Activated CD4-positive, alpha-beta memory T cell treated with anti-CD3 and anti-CD28 coated beads for 36 hours (primary cell): Measurements from ENCODE around the gene TUBB3. TPM values are rescaled to one million over a fixed set of nuclear protein-coding genes. Genes with fewer than 3 reads are reported as not detected.
"Not testable (repeated sequence)": the region's sequence is repeated elsewhere in the genome, so short reads cannot be mapped to it uniquely, and the experiment has no call there.

Experiments used
- CTCF ChIA-PET: fragments of 350-600 bp; sonication (Branson Sonifier 250); formaldehyde crosslinking; loops from one replicate; lab custom pipeline; 2021; ENCODE audit warnings: antibody characterized with exemption, inconsistent platforms; lab: Charles Lee
- POLR2A ChIA-PET: fragments of 350-600 bp; sonication (Branson Sonifier 250); formaldehyde crosslinking; loops from one replicate; lab custom pipeline; 2021; ENCODE audit warnings: antibody characterized with exemption; lab: Charles Lee
- DNase-seq: peaks from one replicate; pipeline ENCODE4 v3.0.0-alpha.2; 2020
- H3K27ac Mint-ChIP-seq: one replicate; pipeline ENCODE4 v1.8.0; 2021; ENCODE audit warnings: mixed read lengths
- H3K27me3 Mint-ChIP-seq: one replicate; pipeline ENCODE4 v1.8.0; 2021; ENCODE audit warnings: mixed read lengths
- H3K36me3 Mint-ChIP-seq: one replicate; pipeline ENCODE4 v1.8.0; 2021; ENCODE audit warnings: mixed read lengths
- H3K4me1 Mint-ChIP-seq: one replicate; pipeline ENCODE4 v1.8.0; 2021; ENCODE audit warnings: low read depth, mixed read lengths
- H3K4me3 Mint-ChIP-seq: one replicate; pipeline ENCODE4 v1.8.0; 2021; ENCODE audit warnings: mild to moderate bottlenecking, mixed read lengths
- H3K9me3 Mint-ChIP-seq: one replicate; pipeline ENCODE4 v1.8.0; 2021; ENCODE audit warnings: mixed read lengths
- intact Hi-C: fragments of 100-400 bp; cut with micrococcal nuclease; formaldehyde crosslinking; loops from one replicate; pipeline ENCODE4 v1.15.1; 2023
- total RNA-seq, 2 experiments: library from RNA; stranded (reverse); gene quantifications; one replicate each; pipeline ENCODE4 v1.2.3, GENCODE V29; 2021

Gene TUBB3
- total RNA-seq, result 1 to 10 TPM in 1 of 2 experiments, under 1 TPM in 1; 0.99 to 1.4 TPM

DNA sequence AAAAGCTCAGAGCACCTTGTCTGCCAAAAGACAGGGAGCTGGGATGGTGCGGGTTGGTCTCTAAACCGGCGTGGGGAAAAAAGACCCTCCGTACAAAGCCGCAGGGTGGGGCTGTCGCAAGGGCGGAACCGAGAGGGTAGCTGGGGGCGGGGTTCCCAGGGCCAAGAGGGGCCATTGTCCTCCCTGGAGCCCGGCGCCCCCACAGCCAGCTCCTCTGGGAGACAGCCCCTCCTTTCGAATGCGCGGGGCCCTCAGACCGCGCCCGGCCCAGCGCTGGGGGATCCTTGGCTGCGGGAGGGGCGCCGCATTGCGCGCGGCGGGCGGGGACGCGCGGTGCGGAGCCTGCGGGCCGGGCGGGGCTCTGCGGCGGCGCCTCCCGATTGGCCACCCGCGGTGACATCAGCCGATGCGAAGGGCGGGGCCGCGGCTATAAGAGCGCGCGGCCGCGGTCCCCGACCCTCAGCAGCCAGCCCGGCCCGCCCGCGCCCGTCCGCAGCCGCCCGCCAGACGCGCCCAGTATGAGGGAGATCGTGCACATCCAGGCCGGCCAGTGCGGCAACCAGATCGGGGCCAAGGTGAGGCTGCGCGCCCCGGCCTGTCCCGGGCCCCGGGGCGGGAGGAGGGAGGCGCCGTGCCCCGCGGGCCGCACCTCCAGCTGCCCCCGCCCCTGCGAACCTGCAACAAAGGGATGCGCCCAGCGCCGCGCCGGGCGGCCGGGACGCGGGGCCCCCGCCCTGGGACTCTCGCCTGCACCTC lies at the start of gene TUBB3:
TSS of gene TUBB3 (plus strand) at position 459 of the 756 bp plus-strand sequence. CDS start at position 519, 60 bp downstream.
- H3K4me3 Mint-ChIP-seq, result peak within 1 kb of the TSS; percentile 59
- no peak within 1 kb of the TSS for H3K27ac Mint-ChIP-seq
- H3K36me3 Mint-ChIP-seq, result no peaks in the 10 kb centered on the region
- POLR2A ChIA-PET, result interaction anchor here (0.8 to 1.3 kb wide), 2 partner anchors 11 to 28 kb away, joined by 3 read pairs; no protein-coding TSS in a partner anchor
- CTCF ChIA-PET, result interaction anchor here (0.9 to 3.8 kb wide), 3 partner anchors 12 to 223 kb away, joined by 3 to 22 read pairs (median 4); no protein-coding TSS in a partner anchor
- peaks cover 48% of the 10 kb centered on the region for H3K27me3 Mint-ChIP-seq
- H3K9me3 Mint-ChIP-seq, result no peaks in the 10 kb centered on the region
- DNase-seq, result peak; percentile 55
- intact Hi-C loops, result loop anchor here (5.0 to 10.0 kb wide), 3 partner anchors 51 to 221 kb away; partner anchors contain the start of genes FANCA, SPATA2L and TCF25
- H3K4me1 Mint-ChIP-seq, result peaks cover 46% of the 10 kb centered on the region

DNA sequence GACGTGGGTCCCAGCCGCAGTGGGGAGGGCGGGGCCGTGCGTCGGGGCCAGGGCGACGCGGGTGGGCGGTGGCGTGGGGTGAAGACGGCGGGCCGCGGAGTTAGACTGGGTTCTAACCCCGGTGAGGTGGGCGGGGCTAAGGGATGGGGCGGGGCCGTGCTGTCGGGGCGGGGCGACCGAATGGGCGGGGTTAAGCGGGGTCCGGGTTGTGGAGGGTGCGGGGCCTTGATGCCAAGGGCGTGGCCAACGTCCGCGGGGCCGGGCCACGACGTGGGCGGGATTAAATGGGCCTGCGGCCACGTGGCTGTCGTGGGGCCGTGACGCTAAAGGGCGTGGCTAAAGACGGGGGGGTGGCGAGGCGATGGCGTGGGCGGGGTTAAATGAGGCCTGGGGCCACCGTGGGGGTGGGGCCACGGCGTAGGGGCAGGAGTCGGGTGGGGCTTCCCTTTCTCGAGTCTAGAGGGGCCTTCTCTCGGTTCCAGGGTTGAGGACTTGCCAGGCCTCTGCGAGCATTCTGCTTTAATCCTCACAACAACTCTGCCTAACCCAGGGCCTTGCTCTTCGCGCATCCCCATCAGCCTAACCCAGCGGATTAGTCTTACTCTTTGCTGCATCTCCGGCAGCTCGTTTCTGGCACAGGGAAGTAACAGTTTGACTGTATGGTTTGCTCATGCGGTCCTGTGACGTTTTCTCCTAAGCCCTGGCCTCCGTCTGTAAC lies 49.0 kb upstream of the TUBB3 start:
- Mint-ChIP-seq H3K4me3 (peak overlapping the region; percentile 85), H3K9me3 (peaks cover 5% of the 10 kb centered on the region), H3K27me3 (no peaks in the 10 kb centered on the region), H3K4me1 (peaks cover 14% of the 10 kb centered on the region), H3K36me3 (peaks cover 28% of the 10 kb centered on the region), H3K27ac (peak overlapping the region; percentile 98)
- DNase-seq, result peak; percentile 97
- ChIA-PET CTCF (interaction anchor here (0.8 to 2.9 kb wide), 4 partner anchors 13 to 174 kb away, joined by 4 to 23 read pairs (median 9); no protein-coding TSS in a partner anchor), POLR2A (interaction anchor here (0.9 to 2.4 kb wide), 8 partner anchors 10 to 310 kb away, joined by 3 to 21 read pairs (median 6); partner anchors contain the start of genes FANCA and SPATA2L)
- intact Hi-C loops, result loop anchor here (1.0 to 5.0 kb wide), 4 partner anchors 10 to 174 kb away; partner anchors contain the start of genes FANCA and TUBB3

- H3K9me3 Mint-ChIP-seq, intact Hi-C loops, POLR2A ChIA-PET, H3K4me3 Mint-ChIP-seq, H3K27me3 Mint-ChIP-seq, CTCF ChIA-PET, H3K27ac Mint-ChIP-seq, DNase-seq: not testable (repeated sequence)
- Mint-ChIP-seq H3K36me3 (peaks cover 45% of the 10 kb centered on the region), H3K4me1 (peaks cover 12% of the 10 kb centered on the region)
These were observed 44.0 kb upstream of the TUBB3 start for GRCh38 chr16:89879123-89879522.

- no peak for DNase-seq
- CTCF ChIA-PET, result interaction anchor here (1.6 kb wide), 1 partner anchor 20 kb away, joined by 3 read pairs; no protein-coding TSS in a partner anchor
- H3K4me1 Mint-ChIP-seq, result peaks cover 2% of the 10 kb centered on the region
- POLR2A ChIA-PET, result no interaction called here
- intact Hi-C loops, result no loop called here
- no peak overlapping the region for H3K4me3 Mint-ChIP-seq
- peaks cover 43% of the 10 kb centered on the region for H3K36me3 Mint-ChIP-seq
- no peaks in the 10 kb centered on the region for H3K9me3 Mint-ChIP-seq
- H3K27ac Mint-ChIP-seq, result no peak overlapping the region
- H3K27me3 Mint-ChIP-seq, result no peaks in the 10 kb centered on the region
These were observed 42.4 kb upstream of the TUBB3 start for GRCh38 chr16:89880477-89881367.

GRCh38 chr16:89881368-89881730 lies 41.8 kb upstream of the TUBB3 start:
- no peaks in the 10 kb centered on the region for H3K27me3 Mint-ChIP-seq
- intact Hi-C loops, result no loop called here
- CTCF ChIA-PET, result interaction anchor here (1.6 kb wide), 1 partner anchor 20 kb away, joined by 3 read pairs; no protein-coding TSS in a partner anchor
- no peak for DNase-seq
- POLR2A ChIA-PET, result no interaction called here
- no peak overlapping the region for H3K4me3 Mint-ChIP-seq
- peaks cover 43% of the 10 kb centered on the region for H3K36me3 Mint-ChIP-seq
- peaks cover 2% of the 10 kb centered on the region for H3K4me1 Mint-ChIP-seq
- H3K9me3 Mint-ChIP-seq, result no peaks in the 10 kb centered on the region
- no peak overlapping the region for H3K27ac Mint-ChIP-seq

- CTCF ChIA-PET, result no interaction called here
- H3K36me3 Mint-ChIP-seq, result peaks cover 46% of the 10 kb centered on the region
- intact Hi-C loops, result no loop called here
- POLR2A ChIA-PET, result no interaction called here
- no peak for DNase-seq
- no peak overlapping the region for H3K4me3 Mint-ChIP-seq
- no peak overlapping the region for H3K27ac Mint-ChIP-seq
- no peaks in the 10 kb centered on the region for H3K27me3 Mint-ChIP-seq
- H3K9me3 Mint-ChIP-seq, result no peaks in the 10 kb centered on the region
- no peaks in the 10 kb centered on the region for H3K4me1 Mint-ChIP-seq
These were observed 39.6 kb upstream of the TUBB3 start for GRCh38 chr16:89883346-89884040.

DNA sequence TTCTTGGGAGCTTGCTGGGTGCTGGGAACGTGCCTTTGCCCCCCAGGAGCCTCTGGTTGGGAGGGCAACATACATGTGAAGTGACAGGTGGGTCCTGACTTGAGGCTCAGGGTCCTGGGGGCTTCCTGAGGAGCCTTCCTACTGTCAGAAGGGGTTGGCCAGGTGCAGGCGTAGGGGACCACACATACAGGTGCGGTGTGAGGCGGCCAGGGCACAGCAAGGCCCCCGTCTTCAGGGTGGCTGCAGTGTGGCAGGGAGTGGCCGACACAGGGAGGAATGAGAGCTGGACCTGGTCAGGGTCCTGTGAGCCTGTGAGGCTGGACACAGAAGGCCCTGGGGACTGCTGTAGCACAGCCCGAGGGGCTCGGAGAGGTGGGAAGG lies 39.1 kb upstream of the TUBB3 start:
- no peak for DNase-seq
- intact Hi-C loops, result no loop called here
- ChIA-PET CTCF (no interaction called here), POLR2A (no interaction called here)
- H3K36me3 Mint-ChIP-seq, result peaks cover 44% of the 10 kb centered on the region
- no peaks in the 10 kb centered on the region for H3K4me1 Mint-ChIP-seq
- H3K27ac Mint-ChIP-seq, result no peak overlapping the region
- H3K27me3 Mint-ChIP-seq, result no peaks in the 10 kb centered on the region
- H3K9me3 Mint-ChIP-seq, result no peaks in the 10 kb centered on the region
- no peak overlapping the region for H3K4me3 Mint-ChIP-seq

DNA sequence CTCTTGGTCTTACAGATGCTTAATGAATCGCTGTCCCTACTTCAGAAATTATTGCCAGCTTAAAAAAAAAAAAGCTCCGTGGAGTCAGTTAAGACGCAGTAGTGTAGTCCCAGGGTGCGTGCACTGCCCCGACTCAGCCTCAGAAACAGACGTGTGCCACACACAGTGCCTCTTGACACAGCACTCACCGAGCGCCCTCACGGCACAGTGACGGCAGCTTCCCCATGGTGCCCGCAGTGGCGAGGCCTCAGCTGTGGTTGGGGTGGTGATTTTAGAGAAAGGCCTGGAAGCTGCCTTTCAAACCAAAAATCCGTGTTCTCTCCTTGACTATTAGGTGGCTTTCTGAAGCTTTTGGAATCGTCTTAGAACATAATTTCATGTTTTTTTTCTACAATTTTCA lies 35.9 kb upstream of the TUBB3 start:
- H3K4me1 Mint-ChIP-seq, result peaks cover 9% of the 10 kb centered on the region
- no peak overlapping the region for H3K27ac Mint-ChIP-seq
- no peaks in the 10 kb centered on the region for H3K27me3 Mint-ChIP-seq
- peaks cover 56% of the 10 kb centered on the region for H3K36me3 Mint-ChIP-seq
- no peak for DNase-seq
- POLR2A ChIA-PET, result interaction anchor here (1.5 kb wide), 1 partner anchor 9 kb away, joined by 3 read pairs; no protein-coding TSS in a partner anchor
- H3K4me3 Mint-ChIP-seq, result no peak overlapping the region
- H3K9me3 Mint-ChIP-seq, result no peaks in the 10 kb centered on the region
- CTCF ChIA-PET, result interaction anchor here (0.6 to 2.0 kb wide), 2 partner anchors 23 to 28 kb away, joined by 3 to 8 read pairs; no protein-coding TSS in a partner anchor
- intact Hi-C loops, result no loop called here

- H3K27ac Mint-ChIP-seq, result peak overlapping the region; percentile 33
- H3K4me3 Mint-ChIP-seq, result no peak overlapping the region
- H3K9me3 Mint-ChIP-seq, result no peaks in the 10 kb centered on the region
- POLR2A ChIA-PET, result no interaction called here
- CTCF ChIA-PET, result interaction anchor here (1.1 kb wide), 1 partner anchor 20 kb away, joined by 3 read pairs; no protein-coding TSS in a partner anchor
- H3K4me1 Mint-ChIP-seq, result peaks cover 9% of the 10 kb centered on the region
- H3K36me3 Mint-ChIP-seq, result peaks cover 44% of the 10 kb centered on the region
- H3K27me3 Mint-ChIP-seq, result no peaks in the 10 kb centered on the region
- intact Hi-C loops, result no loop called here
- peak; percentile 73 for DNase-seq
These were observed 32.9 kb upstream of the TUBB3 start for GRCh38 chr16:89890200-89890599.

GRCh38 chr16:89890886-89891657 lies 32.1 kb upstream of the TUBB3 start:
- CTCF ChIA-PET, result interaction anchor here (0.9 to 1.1 kb wide), 2 partner anchors 19 to 191 kb away, joined by 3 read pairs; no protein-coding TSS in a partner anchor

More at GRCh38 chr16:89890886-89891657, 32.1 kb upstream of the TUBB3 start:
- no peak overlapping the region for H3K4me3 Mint-ChIP-seq
- no peaks in the 10 kb centered on the region for H3K27me3 Mint-ChIP-seq
- POLR2A ChIA-PET, result no interaction called here
- H3K36me3 Mint-ChIP-seq, result peaks cover 40% of the 10 kb centered on the region
- peaks cover 9% of the 10 kb centered on the region for H3K4me1 Mint-ChIP-seq
- intact Hi-C loops, result no loop called here
- no peaks in the 10 kb centered on the region for H3K9me3 Mint-ChIP-seq
- no peak for DNase-seq
- no peak overlapping the region for H3K27ac Mint-ChIP-seq
